Left ventricle myocardium inferior (tissue), 1 donor: ENCODE measurements around the gene SSR4. TPM values are rescaled to one million over a fixed set of nuclear protein-coding genes. Genes with fewer than 3 reads are reported as not detected.

Experiments
- DNase-seq: peaks from one replicate; pipeline ENCODE4 v3.0.0-alpha.2; 2020
- H3K27ac ChIP-seq: fragments of 200-600 bp; replicated peaks from 2 replicates; pipeline ENCODE4 v1.8.0; 2021
- H3K27me3 ChIP-seq: fragments of 200-600 bp; 2 replicates; pipeline ENCODE4 v1.8.0; 2021; ENCODE audit warnings: low read depth
- H3K36me3 ChIP-seq: fragments of 200-600 bp; 2 replicates; pipeline ENCODE4 v1.8.0; 2021
- H3K4me1 ChIP-seq: fragments of 200-600 bp; 2 replicates; pipeline ENCODE4 v1.8.0; 2021
- H3K4me3 ChIP-seq: fragments of 200-600 bp; 2 replicates; pipeline ENCODE4 v1.8.0; 2021; ENCODE audit warnings: mild to moderate bottlenecking, moderate library complexity
- H3K9me3 ChIP-seq: fragments of 200-600 bp; replicated peaks from 2 replicates; pipeline ENCODE4 v1.8.0; 2021
- intact Hi-C: fragments of 100-400 bp; cut with micrococcal nuclease; formaldehyde crosslinking; loops from one replicate; pipeline ENCODE4 v1.11.0; 2022
- total RNA-seq: library from RNA; stranded (reverse); fragmentation: NEBNext Ultra II Directional; extraction: Animal tissue kit (Norgen Biotek cat#: 25700); gene quantifications from one replicate; pipeline ENCODE4 v1.2.1, GENCODE V29; 2021
- TF ChIP-seq, protein P1 (sequence below): fragments of 200-600 bp; IDR thresholded peaks from 2 replicates; pipeline ENCODE4 v1.8.0; 2021; ENCODE audit warnings: antibody characterized with exemption, mild to moderate bottlenecking, borderline replicate concordance
- donor health status: DM: no; HTN: yes; CAD: no; lungs with severe emphysema.

The SSR4 gene
- total RNA-seq, 1 donor from 2014 or later, result 123 TPM

GRCh38 chrX:153768311-153769157, 25.9 kb upstream of the SSR4 start:
- intact Hi-C loops, result no loop called here
- Histone ChIP-seq H3K27ac (no peak overlapping the region), H3K36me3 (no peaks in the 10 kb centered on the region), H3K4me1 (peaks cover 22% of the 10 kb centered on the region), H3K27me3 (no peaks in the 10 kb centered on the region), H3K4me3 (no peak overlapping the region), H3K9me3 (no peaks in the 10 kb centered on the region)
- TF ChIP-seq, protein P1, sequence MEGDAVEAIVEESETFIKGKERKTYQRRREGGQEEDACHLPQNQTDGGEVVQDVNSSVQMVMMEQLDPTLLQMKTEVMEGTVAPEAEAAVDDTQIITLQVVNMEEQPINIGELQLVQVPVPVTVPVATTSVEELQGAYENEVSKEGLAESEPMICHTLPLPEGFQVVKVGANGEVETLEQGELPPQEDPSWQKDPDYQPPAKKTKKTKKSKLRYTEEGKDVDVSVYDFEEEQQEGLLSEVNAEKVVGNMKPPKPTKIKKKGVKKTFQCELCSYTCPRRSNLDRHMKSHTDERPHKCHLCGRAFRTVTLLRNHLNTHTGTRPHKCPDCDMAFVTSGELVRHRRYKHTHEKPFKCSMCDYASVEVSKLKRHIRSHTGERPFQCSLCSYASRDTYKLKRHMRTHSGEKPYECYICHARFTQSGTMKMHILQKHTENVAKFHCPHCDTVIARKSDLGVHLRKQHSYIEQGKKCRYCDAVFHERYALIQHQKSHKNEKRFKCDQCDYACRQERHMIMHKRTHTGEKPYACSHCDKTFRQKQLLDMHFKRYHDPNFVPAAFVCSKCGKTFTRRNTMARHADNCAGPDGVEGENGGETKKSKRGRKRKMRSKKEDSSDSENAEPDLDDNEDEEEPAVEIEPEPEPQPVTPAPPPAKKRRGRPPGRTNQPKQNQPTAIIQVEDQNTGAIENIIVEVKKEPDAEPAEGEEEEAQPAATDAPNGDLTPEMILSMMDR, result no peak
- no peak for DNase-seq

- no peaks in the 10 kb centered on the region for H3K36me3 ChIP-seq
- no peak overlapping the region for H3K4me3 ChIP-seq
- TF ChIP-seq, protein P1, result no peak
- no peak overlapping the region for H3K27ac ChIP-seq
- DNase-seq, result no peak
- no peaks in the 10 kb centered on the region for H3K9me3 ChIP-seq
- intact Hi-C loops, result no loop called here
- H3K4me1 ChIP-seq, result peaks cover 19% of the 10 kb centered on the region
- H3K27me3 ChIP-seq, result no peaks in the 10 kb centered on the region
Observed at GRCh38 chrX:153769158-153769864, 25.2 kb upstream of the SSR4 start.

- Histone ChIP-seq H3K4me3 (no peak overlapping the region), H3K27ac (no peak overlapping the region), H3K9me3 (no peaks in the 10 kb centered on the region), H3K27me3 (no peaks in the 10 kb centered on the region), H3K4me1 (peaks cover 12% of the 10 kb centered on the region), H3K36me3 (no peaks in the 10 kb centered on the region)
- no peak for DNase-seq
- TF ChIP-seq, protein P1, result no peak
- intact Hi-C loops, result no loop called here
Observed at GRCh38 chrX:153769865-153770600, 24.4 kb upstream of the SSR4 start.

DNA sequence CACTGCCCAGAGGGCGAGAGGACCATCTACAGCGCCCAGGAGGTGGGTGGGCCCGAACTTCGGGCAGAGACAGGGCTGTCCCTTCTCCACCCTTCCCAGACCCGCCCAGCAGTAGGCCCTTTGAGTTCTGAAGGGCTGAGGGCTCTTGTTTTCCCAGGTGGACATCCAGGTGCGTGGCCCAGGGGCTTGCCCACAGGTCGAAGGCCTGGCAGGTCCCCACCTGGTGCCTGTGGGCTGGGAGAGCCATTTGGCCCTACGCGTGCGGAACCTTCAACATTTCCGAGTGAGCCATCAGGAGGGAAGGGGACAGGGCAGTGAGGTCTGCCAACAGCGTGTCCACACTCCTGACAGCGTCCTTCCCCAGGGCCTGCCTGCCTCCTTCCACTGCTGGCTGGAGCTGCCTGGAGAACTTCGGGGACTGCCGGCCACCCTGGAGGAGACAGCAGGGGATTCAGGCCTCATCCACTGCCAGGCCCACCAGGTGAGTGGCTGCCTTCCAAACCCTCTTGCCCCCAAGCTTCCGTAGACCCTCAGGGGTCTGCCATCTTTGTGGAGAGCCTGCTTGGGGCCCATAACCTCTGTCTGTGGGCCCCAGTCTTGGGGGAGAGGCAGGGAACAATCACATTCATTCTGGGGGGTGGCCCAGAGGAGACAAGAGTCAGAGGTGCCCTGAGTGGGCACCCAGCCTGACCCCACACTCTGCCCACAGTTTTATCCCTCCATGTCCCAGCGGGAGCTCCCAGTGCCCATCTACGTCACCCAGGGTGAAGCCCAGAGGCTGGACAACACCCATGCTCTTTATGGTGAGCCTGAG, 23.7 kb upstream of the SSR4 start:
- TF ChIP-seq, protein P1, result no peak
- Histone ChIP-seq H3K36me3 (no peaks in the 10 kb centered on the region), H3K27ac (no peak overlapping the region), H3K27me3 (no peaks in the 10 kb centered on the region), H3K4me1 (peaks cover 4% of the 10 kb centered on the region), H3K4me3 (no peak overlapping the region), H3K9me3 (no peaks in the 10 kb centered on the region)
- intact Hi-C loops, result no loop called here
- no peak for DNase-seq
